Bone marrow (tissue), 2 donors: ENCODE data around the gene BCLAF3.

ENCODE experiments used
- DNase-seq, 2 donors: peaks; one replicate each; lab custom pipeline; 2025; lab: John Stamatoyannopoulos, UW

BCLAF3 gene

GRCh38 chrX:19990556-19991349, at the start of gene BCLAF3:
BCLAF3 (minus strand) TSS chrX:19991061; CDS start chrX:19970264, 20,797 bp downstream.
- DNase-seq: peak; percentile 61 to 78

GRCh38 chrX:20038966-20039365, 48.1 kb upstream of the BCLAF3 start:
- no peak for DNase-seq

GRCh38 chrX:20037186-20037585, 46.3 kb upstream of the BCLAF3 start:
- DNase-seq: no peak

- DNase-seq: no peak
These were observed 41.3 kb upstream of the BCLAF3 start for GRCh38 chrX:20032201-20032600.

- peak in 1 of 2 donors; percentile 6 for DNase-seq
These were observed 38.9 kb upstream of the BCLAF3 start for GRCh38 chrX:20029728-20030127.

GRCh38 chrX:20028588-20028987, 37.7 kb upstream of the BCLAF3 start:
- DNase-seq: no peak

GRCh38 chrX:20026278-20026677, 35.4 kb upstream of the BCLAF3 start:
- DNase-seq: no peak

- no peak for DNase-seq
These were observed 29.0 kb upstream of the BCLAF3 start for GRCh38 chrX:20019672-20020365.

GRCh38 chrX:20016616-20016945, 25.7 kb upstream of the BCLAF3 start:
- DNase-seq: no peak

GRCh38 chrX:20015945-20016615, 25.2 kb upstream of the BCLAF3 start:
- DNase-seq: no peak

- DNase-seq: no peak
These were observed 24.6 kb upstream of the BCLAF3 start for GRCh38 chrX:20015422-20015821.

- DNase-seq: no peak
These were observed 20.7 kb upstream of the BCLAF3 start for GRCh38 chrX:20011608-20012007.

- DNase-seq: no peak
These were observed 17.2 kb upstream of the BCLAF3 start for GRCh38 chrX:20007962-20008622.

GRCh38 chrX:20005883-20006282, 15.0 kb upstream of the BCLAF3 start:
- no peak for DNase-seq

- DNase-seq: no peak
These were observed 10.7 kb upstream of the BCLAF3 start for GRCh38 chrX:20001588-20001987.

- DNase-seq: no peak
These were observed 473 bp upstream of the BCLAF3 start for GRCh38 chrX:19991350-19991718.

- DNase-seq: peak in 1 of 2 donors; percentile 12
These were observed 708 bp downstream of the BCLAF3 start for GRCh38 chrX:19990151-19990555.

GRCh38 chrX:19987856-19988255, 3.0 kb downstream of the BCLAF3 start:
- no peak for DNase-seq

GRCh38 chrX:19986531-19986930, 4.3 kb downstream of the BCLAF3 start:
- DNase-seq: no peak

GRCh38 chrX:19981947-19982346, 8.9 kb downstream of the BCLAF3 start:
- DNase-seq: no peak

- no peak for DNase-seq
These were observed 15.0 kb downstream of the BCLAF3 start for GRCh38 chrX:19975845-19976244.

GRCh38 chrX:19972984-19973383, 17.9 kb downstream of the BCLAF3 start:
- DNase-seq: no peak

- no peak for DNase-seq
These were observed 22.6 kb downstream of the BCLAF3 start for GRCh38 chrX:19968276-19968675.
